Measurements from ENCODE around the gene GATA5.

Gene GATA5

GRCh38 chr20:62502496-62503095 is 26.8 kb upstream of the GATA5 start:
- no peak for FAIRE-seq
- no peak for DNase-seq (ENCODE audit: insufficient read length)
- TF ChIP-seq POLR2A (IDR thresholded peaks at IDR 0.05; ENCODE audit: low read depth, low read length) (no peak), POLR2AphosphoS5 (IDR thresholded peaks at IDR 0.05; ENCODE audit: low read depth, low read length) (no peak), TAF1 (IDR thresholded peaks at IDR 0.05; ENCODE audit: borderline replicate concordance, low read depth, low read length) (no peak)

GRCh38 chr20:62501801-62502495 is 26.2 kb upstream of the GATA5 start:
- DNase-seq (ENCODE audit: insufficient read length) = peak; percentile 58
- peak; percentile 8; the same call in 1 of the 2 replicates for TF ChIP-seq TAF1 (IDR thresholded peaks at IDR 0.05; ENCODE audit: borderline replicate concordance, low read depth, low read length)
- TF ChIP-seq POLR2A (IDR thresholded peaks at IDR 0.05; ENCODE audit: low read depth, low read length) = peak; percentile 35; the same call in 1 of the 2 replicates
- TF ChIP-seq POLR2AphosphoS5 (IDR thresholded peaks at IDR 0.05; ENCODE audit: low read depth, low read length) = peak; percentile 42; the same call in 1 of the 2 replicates
- FAIRE-seq = peak; percentile 95

GRCh38 chr20:62500237-62500864 is 24.6 kb upstream of the GATA5 start:
- FAIRE-seq (no peak), DNase-seq (ENCODE audit: insufficient read length) (peak; percentile 86)
- TF ChIP-seq TAF1 (IDR thresholded peaks at IDR 0.05; ENCODE audit: borderline replicate concordance, low read depth, low read length) (no peak), POLR2A (IDR thresholded peaks at IDR 0.05; ENCODE audit: low read depth, low read length) (no peak), POLR2AphosphoS5 (IDR thresholded peaks at IDR 0.05; ENCODE audit: low read depth, low read length) (no peak)

GRCh38 chr20:62499758-62500236 is 24.0 kb upstream of the GATA5 start:
- no peak for DNase-seq (ENCODE audit: insufficient read length)
- TF ChIP-seq TAF1 (IDR thresholded peaks at IDR 0.05; ENCODE audit: borderline replicate concordance, low read depth, low read length) (no peak), POLR2A (IDR thresholded peaks at IDR 0.05; ENCODE audit: low read depth, low read length) (no peak), POLR2AphosphoS5 (IDR thresholded peaks at IDR 0.05; ENCODE audit: low read depth, low read length) (no peak)
- no peak for FAIRE-seq

- no peak for TF ChIP-seq POLR2AphosphoS5 (IDR thresholded peaks at IDR 0.05; ENCODE audit: low read depth, low read length)
- no peak for TF ChIP-seq POLR2A (IDR thresholded peaks at IDR 0.05; ENCODE audit: low read depth, low read length)
- no peak for TF ChIP-seq TAF1 (IDR thresholded peaks at IDR 0.05; ENCODE audit: borderline replicate concordance, low read depth, low read length)
- DNase-seq (ENCODE audit: insufficient read length) (no peak), FAIRE-seq (no peak)
These were observed 23.1 kb upstream of the GATA5 start for GRCh38 chr20:62498874-62499273.

GRCh38 chr20:62496568-62497218 is 20.9 kb upstream of the GATA5 start:
- FAIRE-seq (no peak), DNase-seq (ENCODE audit: insufficient read length) (peak; percentile 61)
- TF ChIP-seq POLR2A (IDR thresholded peaks at IDR 0.05; ENCODE audit: low read depth, low read length) (no peak), POLR2AphosphoS5 (IDR thresholded peaks at IDR 0.05; ENCODE audit: low read depth, low read length) (no peak), TAF1 (IDR thresholded peaks at IDR 0.05; ENCODE audit: borderline replicate concordance, low read depth, low read length) (no peak)

GRCh38 chr20:62495749-62496567 is 20.2 kb upstream of the GATA5 start:
- TF ChIP-seq POLR2A (IDR thresholded peaks at IDR 0.05; ENCODE audit: low read depth, low read length) = no peak
- TF ChIP-seq POLR2AphosphoS5 (IDR thresholded peaks at IDR 0.05; ENCODE audit: low read depth, low read length) = no peak
- no peak for TF ChIP-seq TAF1 (IDR thresholded peaks at IDR 0.05; ENCODE audit: borderline replicate concordance, low read depth, low read length)
- FAIRE-seq (no peak), DNase-seq (ENCODE audit: insufficient read length) (no peak)

GRCh38 chr20:62494980-62495748 is 19.4 kb upstream of the GATA5 start:
- DNase-seq (ENCODE audit: insufficient read length) = no peak
- FAIRE-seq = no peak
- TF ChIP-seq POLR2A (IDR thresholded peaks at IDR 0.05; ENCODE audit: low read depth, low read length) (no peak), POLR2AphosphoS5 (IDR thresholded peaks at IDR 0.05; ENCODE audit: low read depth, low read length) (no peak), TAF1 (IDR thresholded peaks at IDR 0.05; ENCODE audit: borderline replicate concordance, low read depth, low read length) (no peak)

GRCh38 chr20:62494537-62494936 is 18.7 kb upstream of the GATA5 start:
- TF ChIP-seq POLR2A (IDR thresholded peaks at IDR 0.05; ENCODE audit: low read depth, low read length) = no peak
- TF ChIP-seq TAF1 (IDR thresholded peaks at IDR 0.05; ENCODE audit: borderline replicate concordance, low read depth, low read length) = no peak
- TF ChIP-seq POLR2AphosphoS5 (IDR thresholded peaks at IDR 0.05; ENCODE audit: low read depth, low read length) = no peak
- FAIRE-seq (no peak), DNase-seq (ENCODE audit: insufficient read length) (no peak)

- TF ChIP-seq POLR2A (IDR thresholded peaks at IDR 0.05; ENCODE audit: low read depth, low read length) (no peak), POLR2AphosphoS5 (IDR thresholded peaks at IDR 0.05; ENCODE audit: low read depth, low read length) (no peak), TAF1 (IDR thresholded peaks at IDR 0.05; ENCODE audit: borderline replicate concordance, low read depth, low read length) (no peak)
- DNase-seq (ENCODE audit: insufficient read length) = no peak
- no peak for FAIRE-seq
These were observed 18.1 kb upstream of the GATA5 start for GRCh38 chr20:62493886-62494285.

Measured in GM12892 (cell line).